ENCODE measurements around the gene MON1A. TPM values are rescaled to one million over a fixed set of nuclear protein-coding genes. Genes with fewer than 3 reads are reported as not detected.

Gene MON1A
- total RNA-seq (2021; fragmentation: NEBNext Ultra II Directional; extraction: Animal tissue kit (Norgen Biotek cat#: 25700)), result 9.8 and 10.3 TPM in 2 replicates
- 14.1 and 20.4 TPM in 2 replicates for polyA plus RNA-seq (2011; rRNA removed)
- polyA plus RNA-seq (2011; cell fraction: cytosol; rRNA removed), result 10.8 TPM
- 13.1 TPM for polyA plus RNA-seq (2011; cell fraction: nucleus; rRNA removed)
- polyA plus RNA-seq (2012, experiment 1 of 2), result 5.4 to 8.8 TPM (median 7.3 TPM) in 4 replicates
- polyA plus RNA-seq (2012, experiment 2 of 2), result 10.2 TPM
- 7.2 TPM for polyA plus RNA-seq (2013, experiment 1 of 2)
- 7.1 TPM for polyA plus RNA-seq (2013, experiment 2 of 2)
- 4.5 and 5.9 TPM in 2 replicates for polyA minus RNA-seq (2011; rRNA and poly(A)+ RNA removed)
- 8.0 TPM for polyA minus RNA-seq (2011; cell fraction: cytosol; rRNA and poly(A)+ RNA removed)
- polyA minus RNA-seq (2011; cell fraction: nucleus; rRNA and poly(A)+ RNA removed), result 4.9 TPM
- long read RNA-seq, experiment 1, partial matches to known transcripts, result 13 of 15 reads
- long read RNA-seq, experiment 1, other reads (novel, unspliced or antisense), result 2 of 15 reads
- long read RNA-seq, experiment 2, result 0 reads

GRCh38 chr3:49929291-49930167, at the start of gene MON1A:
Gene MON1A, minus strand, starts transcription at chr3:49929811. Its CDS starts 16,465 bp downstream, at chr3:49913346.
- WGBS, 2 experiments (ENCODE audit: extremely low coverage in 1 of 2, insufficient coverage in 1 of 2, insufficient read length in 1 of 2, insufficient replicate concordance in 2 of 2, low coverage in 1 of 2, low lambda C conversion rate in 2 of 2, missing lambda C conversion rate in 1 of 2), result 4% methylated on average over 55 of the region's 56 CpGs; no CpG with 5 or more reads in 1 of the 2 experiments
- Histone ChIP-seq H2BK5ac (ENCODE audit: low read depth, low read length) (peak within 1 kb of the TSS; percentile 61; the same call in 1 of the 2 replicates), H3K4me2 (ENCODE audit: insufficient read depth in 1 of 2, low read depth in 2 of 2, low read length in 2 of 2) (peak within 1 kb of the TSS; percentile 33 to 82), H3K23me2 (ENCODE audit: low read depth, low read length) (no peaks in the 10 kb centered on the region), H3K27ac (ENCODE audit: low read depth, low read length) (peak within 1 kb of the TSS; percentile 39; the same call in 1 of the 2 replicates), H3K4ac (replicated peaks; ENCODE audit: insufficient read length, low read depth, low read length) (peak within 1 kb of the TSS; percentile 63), H3K4me1 (replicated peaks in 1 of 4; ENCODE audit: control insufficient read depth in 3 of 4, insufficient read depth in 4 of 4, low read length in 3 of 4) (peaks cover 2 to 9% (median 5%) of the 10 kb centered on the region in 4 experiments; a peak in 5 of 7 replicates), H4K5ac (ENCODE audit: insufficient read length, low read depth, low read length) (peak within 1 kb of the TSS; percentile 38), H4K20me1 (replicated peaks in 1 of 2; ENCODE audit: control insufficient read depth in 1 of 2, insufficient read depth in 2 of 2, low read length in 2 of 2) (no peaks in the 10 kb centered on the region), H3K18ac (ENCODE audit: extremely low read depth, low read length) (peak within 1 kb of the TSS; percentile 97), H3K79me2 (ENCODE audit: control insufficient read depth in 1 of 2, insufficient read depth in 2 of 2, low read length in 2 of 2) (no peaks in the 10 kb centered on the region), H3K4me3 (ENCODE audit: extremely low read depth in 1 of 4, insufficient read depth in 2 of 4, low read depth in 3 of 4, low read length in 4 of 4) (peak within 1 kb of the TSS; percentile 61 to 87 (median 80)), H2BK15ac (ENCODE audit: low read length) (peak within 1 kb of the TSS; percentile 72), H3K27me3 (replicated peaks in 1 of 4; ENCODE audit: control insufficient read depth in 3 of 4, extremely low read depth in 1 of 4, insufficient read depth in 3 of 4, low read length in 3 of 4) (no peaks in the 10 kb centered on the region), H2BK12ac (ENCODE audit: low read depth, low read length) (peak within 1 kb of the TSS; percentile 85; the same call in 1 of the 2 replicates), H4K8ac (ENCODE audit: extremely low read depth, insufficient read depth, low read length) (peak within 1 kb of the TSS; percentile 92; the same call in 1 of the 2 replicates), H3K56ac (replicated peaks; ENCODE audit: insufficient read length, low read depth, low read length) (no peak within 1 kb of the TSS), H3K9ac (replicated peaks in 1 of 4; ENCODE audit: extremely low read depth in 1 of 4, low read depth in 3 of 4, low read length in 3 of 4) (peak within 1 kb of the TSS in 2 of 4 experiments; percentile 9 to 16; a peak in 3 of 7 replicates), H4K91ac (replicated peaks; ENCODE audit: insufficient read length, low read length) (peak within 1 kb of the TSS; percentile 5), H2BK20ac (ENCODE audit: low read length) (0 out of 2 replicates have a peak within 1 kb of the TSS, but pooled peaks have one; percentile 6), H3K14ac (ENCODE audit: insufficient read length) (no peak within 1 kb of the TSS), H3K23ac (ENCODE audit: insufficient read length) (no peak within 1 kb of the TSS), H3K9me3 (ENCODE audit: insufficient read depth in 2 of 2, low read depth in 1 of 2, low read length in 1 of 2) (no peaks in the 10 kb centered on the region), H2BK120ac (replicated peaks; ENCODE audit: low read depth, low read length) (no peak within 1 kb of the TSS), H3K79me1 (ENCODE audit: low read depth, low read length) (no peaks in the 10 kb centered on the region), H3K36me3 (ENCODE audit: control insufficient read depth in 2 of 4, insufficient read depth in 4 of 4, low read length in 3 of 4) (no peaks in the 10 kb centered on the region), H2AFZ (ENCODE audit: low read length) (peak within 1 kb of the TSS; percentile 88), H2AK5ac (ENCODE audit: low read depth, low read length) (no peak within 1 kb of the TSS)
- DNase-seq (ENCODE audit: low read depth in 1 of 2, low spot score in 2 of 2), result peak in 1 of 2 experiments; percentile 100
- ChIA-PET CTCF (ENCODE audit: partially characterized antibody) (interaction anchor here (0.6 to 4.4 kb wide), 19 partner anchors 9 to 205 kb away, joined by 3 to 36 read pairs (median 4); partner anchors contain the start of genes INKA1 and RBM6), POLR2A (ENCODE audit: partially characterized antibody) (interaction anchor here (0.5 to 3.1 kb wide), 15 partner anchors 9 to 191 kb away, joined by 3 to 32 read pairs (median 4); partner anchors contain the start of genes RBM5 and RBM6)
- no peak for FAIRE-seq
- TF ChIP-seq ASH2L (IDR thresholded peaks at IDR 0.05; ENCODE audit: low read length) (peak; percentile 77), RFX5 (IDR thresholded peaks at IDR 0.05; ENCODE audit: borderline replicate concordance, low read depth, low read length) (no peak), ZNF274 (IDR thresholded peaks at IDR 0.05; ENCODE audit: borderline replicate concordance, extremely low read depth, low read length) (no peak), TBP (IDR thresholded peaks at IDR 0.05; ENCODE audit: low read depth, low read length) (peak; percentile 39; the same call in 1 of the 2 replicates), KDM4A (IDR thresholded peaks at IDR 0.05; ENCODE audit: low read depth, low read length, severe bottlenecking) (peak; percentile 87), BACH1 (IDR thresholded peaks at IDR 0.05; ENCODE audit: low read length) (peak; percentile 8; the same call in 1 of the 2 replicates), POLR2AphosphoS5 (IDR thresholded peaks at IDR 0.05; ENCODE audit: low read depth, low read length) (0 out of 2 replicates have a peak, but pooled peaks have one; percentile 41), CEBPB (IDR thresholded peaks at IDR 0.05; ENCODE audit: low read depth, low read length) (peak; percentile 89), TCF12 (IDR thresholded peaks at IDR 0.05; ENCODE audit: low read depth, low read length) (no peak)
